H54 (cell line): ENCODE measurements around the gene CNTN5.
A peak's percentile ranks its signal among the peaks of the same experiment; 100 is the strongest.
"Not testable (repeated sequence)": the region's sequence is repeated elsewhere in the genome, so short reads cannot be mapped to it uniquely, and the experiment has no call there.

ENCODE experiments used
- DNase-seq: peaks from one replicate; pipeline ENCODE4 v3.0.0; 2011; ENCODE audit warnings: low spot score, mixed read lengths; ENCODE audit not compliant: insufficient read length
- FAIRE-seq: peaks from 3 replicates; lab custom pipeline; 2011; peaks lifted over from hg19 to GRCh38; lab: Jason Lieb, UNC
- POLR2A ChIP-seq: IDR thresholded peaks from 2 replicates; pipeline ENCODE4 v1.6.1; 2011; ENCODE audit warnings: low read depth, mild to moderate bottlenecking, low read length

CNTN5 gene

DNA sequence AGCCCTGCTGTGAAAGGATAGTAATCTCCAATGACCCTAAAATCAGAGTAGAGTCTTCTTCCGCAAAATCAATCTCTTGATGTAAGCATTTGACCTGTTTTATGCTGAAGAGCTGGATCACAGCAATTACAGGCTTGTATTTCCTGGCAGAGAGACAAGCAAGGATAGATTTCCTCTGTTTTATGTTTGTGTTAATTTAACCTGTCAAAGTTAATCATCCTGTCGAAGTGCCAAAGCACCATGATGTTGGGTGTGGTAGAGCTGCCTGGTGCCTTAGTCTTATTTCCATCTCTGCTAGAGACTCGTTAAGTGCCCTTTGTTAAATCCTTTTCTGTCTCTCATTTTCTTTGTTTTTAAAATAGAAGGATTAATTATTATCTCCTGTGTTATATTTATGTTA lies 248.1 kb downstream of the CNTN5 start:
- FAIRE-seq (no peak), DNase-seq (no peak)
- TF ChIP-seq POLR2A: no peak

- FAIRE-seq (no peak), DNase-seq (no peak)
- no peak for TF ChIP-seq POLR2A
Observed at GRCh38 chr11:99271527-99271926, 250.8 kb downstream of the CNTN5 start.

DNA sequence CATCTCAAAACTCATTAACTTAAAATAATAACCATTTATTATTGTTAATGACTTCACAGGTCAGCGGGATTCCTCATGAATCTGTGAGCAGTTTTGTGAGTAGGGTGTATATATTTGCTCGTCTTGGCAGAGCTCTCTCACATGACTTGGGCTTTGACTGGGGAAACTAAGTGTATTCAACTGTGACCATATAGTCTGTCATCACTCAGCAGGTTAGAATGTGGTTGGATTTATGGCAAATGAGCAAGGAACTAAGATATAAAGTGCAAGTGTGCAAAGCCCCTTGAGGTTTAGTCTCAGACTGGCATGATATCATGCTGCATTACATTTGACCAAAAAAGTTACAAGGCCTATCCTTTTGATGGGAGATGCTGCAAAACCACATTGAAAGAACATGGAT lies 254.8 kb downstream of the CNTN5 start:
- FAIRE-seq (no peak), DNase-seq (no peak)
- no peak for TF ChIP-seq POLR2A

DNA sequence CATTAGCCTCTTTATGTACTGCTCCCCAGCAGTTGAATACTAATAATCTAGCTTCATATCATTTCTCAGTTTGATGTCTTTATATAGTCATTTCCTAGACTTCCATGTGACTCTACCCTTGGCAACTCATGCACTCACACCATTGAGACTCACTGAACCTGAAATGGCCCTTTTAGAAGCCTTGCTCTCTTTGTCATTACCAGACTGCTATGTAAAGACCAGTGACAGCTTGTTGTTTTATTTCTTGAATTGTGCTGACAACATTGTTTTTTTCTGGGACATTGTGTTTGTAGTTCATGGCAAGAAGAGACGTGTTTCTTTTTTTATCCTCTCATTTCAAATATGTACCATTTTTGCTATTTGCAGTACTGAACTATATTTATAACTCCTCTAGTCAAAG lies 256.5 kb downstream of the CNTN5 start:
- no peak for TF ChIP-seq POLR2A
- FAIRE-seq: no peak
- DNase-seq: no peak

GRCh38 chr11:99279266-99279665 lies 258.5 kb downstream of the CNTN5 start:
- no peak for DNase-seq
- TF ChIP-seq POLR2A: no peak
- FAIRE-seq: no peak

DNA sequence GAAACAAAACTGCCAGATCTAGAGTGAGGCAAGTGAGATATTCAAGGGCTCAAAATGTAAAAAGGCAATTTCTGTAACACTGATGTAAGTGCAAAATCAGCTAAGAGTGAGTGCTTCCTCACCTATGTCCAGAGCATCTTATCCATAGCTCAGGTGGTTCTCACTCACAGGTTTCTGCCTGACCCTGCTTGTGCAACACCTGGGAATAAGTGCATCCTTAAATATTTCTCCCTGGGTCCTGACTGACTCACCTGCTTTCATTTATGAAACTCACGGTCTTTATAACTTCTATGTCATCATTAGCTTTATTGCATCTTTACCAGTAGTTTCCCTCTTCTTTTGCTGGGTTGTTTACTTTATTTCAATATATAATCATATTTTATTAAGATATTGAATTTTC lies 260.6 kb downstream of the CNTN5 start:
- TF ChIP-seq POLR2A: no peak

GRCh38 chr11:99297925-99298324 lies 277.2 kb downstream of the CNTN5 start:
- FAIRE-seq, DNase-seq: not testable (repeated sequence)

More for the DNA sequence above, 260.6 kb downstream of the CNTN5 start:
- DNase-seq (no peak), FAIRE-seq (no peak)

DNA sequence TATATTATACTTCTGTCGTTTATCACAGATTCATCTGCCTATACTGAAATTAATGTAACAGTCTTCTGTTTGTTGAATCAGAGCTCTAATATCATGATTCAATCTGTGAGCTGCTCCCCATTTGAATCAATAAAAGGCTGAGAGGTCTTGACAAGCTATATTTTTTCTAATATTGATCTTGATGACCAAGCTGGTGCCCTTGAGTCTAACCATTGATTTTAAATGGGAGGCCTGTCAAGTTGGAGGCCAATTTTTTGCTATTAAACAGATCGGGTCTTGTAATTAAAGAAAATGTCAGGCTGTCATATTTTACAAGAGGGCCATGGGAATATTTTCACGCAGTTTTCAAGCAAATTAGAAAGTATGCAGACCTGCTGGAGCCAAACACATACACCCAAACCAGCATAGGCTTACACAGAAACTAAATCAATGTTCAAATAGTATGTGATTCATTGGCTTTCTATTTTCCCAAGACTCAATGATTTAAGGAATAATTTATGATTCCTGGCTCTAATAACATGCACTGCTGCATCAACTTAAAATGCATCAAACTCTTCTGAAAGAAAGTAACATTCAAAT lies 286.9 kb downstream of the CNTN5 start:
- TF ChIP-seq POLR2A: no peak
- no peak for FAIRE-seq

GRCh38 chr11:99311870-99312269 lies 291.1 kb downstream of the CNTN5 start:
- no peak for TF ChIP-seq POLR2A
- no peak for DNase-seq
- FAIRE-seq: no peak

More for the DNA sequence above, 286.9 kb downstream of the CNTN5 start:
- no peak for DNase-seq

GRCh38 chr11:99316776-99317520 lies 296.2 kb downstream of the CNTN5 start:
- no peak for TF ChIP-seq POLR2A
- DNase-seq: no peak
- no peak for FAIRE-seq

DNA sequence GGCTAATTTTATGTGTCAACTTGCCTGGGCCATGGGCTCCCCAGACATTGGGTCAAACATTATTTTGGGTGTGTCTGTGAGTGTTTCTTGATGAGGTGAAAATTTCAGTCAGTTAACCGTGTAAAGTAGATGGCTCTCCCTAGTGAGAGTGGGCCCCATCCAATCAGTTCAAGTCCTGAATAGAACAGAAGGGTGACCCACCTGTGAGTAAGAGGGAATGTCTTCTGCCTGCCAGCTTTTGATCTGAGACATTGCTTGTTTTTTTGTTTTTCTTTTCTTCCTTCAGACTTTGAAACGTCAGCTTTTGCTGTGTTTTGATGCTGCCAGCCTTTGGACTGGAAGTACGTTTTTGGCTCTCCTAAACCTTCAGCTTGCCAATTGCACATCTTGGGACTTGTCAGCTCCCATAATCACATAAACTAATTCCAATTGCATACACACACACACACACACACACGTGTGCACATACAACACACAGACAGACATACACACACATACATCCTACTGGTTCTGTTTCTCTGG lies 300.1 kb downstream of the CNTN5 start:
- FAIRE-seq: no peak

DNA sequence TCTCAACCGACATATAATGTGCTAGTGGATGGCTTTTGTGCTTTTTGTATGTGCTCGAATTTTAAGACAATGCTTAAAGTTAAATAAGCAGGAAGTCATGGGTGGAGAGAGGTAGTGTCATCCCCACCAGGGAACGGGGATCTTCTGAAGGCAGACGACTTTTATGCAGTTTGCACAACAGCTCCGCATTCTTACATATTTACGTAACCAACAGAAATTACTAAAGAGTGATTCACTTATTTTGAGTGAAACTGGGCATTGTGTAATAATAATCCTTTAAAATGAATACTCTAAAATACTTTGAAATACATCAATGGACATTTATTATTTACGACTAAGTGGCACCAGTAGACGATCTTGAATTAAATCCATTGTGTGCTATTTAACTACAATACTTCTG lies 305.1 kb downstream of the CNTN5 start:
- DNase-seq (peak; percentile 15), FAIRE-seq (peak; percentile 80)
- no peak for TF ChIP-seq POLR2A

More for the DNA sequence above, 300.1 kb downstream of the CNTN5 start:
- no peak for DNase-seq
- TF ChIP-seq POLR2A: no peak

GRCh38 chr11:99327066-99327465 lies 306.3 kb downstream of the CNTN5 start:
- no peak for FAIRE-seq
- DNase-seq: no peak
- no peak for TF ChIP-seq POLR2A

GRCh38 chr11:99327527-99327926 lies 306.8 kb downstream of the CNTN5 start:
- no peak for FAIRE-seq
- no peak for DNase-seq

GRCh38 chr11:99333621-99334020 lies 312.9 kb downstream of the CNTN5 start:
- TF ChIP-seq POLR2A: no peak
- no peak for DNase-seq
- FAIRE-seq: no peak

More at GRCh38 chr11:99327527-99327926, 306.8 kb downstream of the CNTN5 start:
- TF ChIP-seq POLR2A: no peak
